Tibial artery (tissue), 4 donors: ENCODE measurements around the gene MAGOHB.

Source experiments
- DNase-seq, 2 donors: peaks; one replicate each; pipeline ENCODE4 v3.0.0-alpha.2; 2019
- H3K27ac ChIP-seq, 2 donors: fragments of 200-600 bp; sonication (generic) in 1 of 2; 1 replicate in 1 of 2; 2 replicates in 1 of 2; pipeline ENCODE4 v1.5.1; 2018 to 2019; ENCODE audit warnings: mild to moderate bottlenecking in 1 of 2
- H3K27me3 ChIP-seq, 2 donors: fragments of 200-600 bp; sonication (generic) in 1 of 2; one replicate each; pipeline versions ENCODE4 v1.5.1 to v1.6.0; 2016 to 2019
- H3K36me3 ChIP-seq, 3 donors: fragments of 200-600 bp; sonication (generic) in 2 of 3; one replicate each; pipeline ENCODE4 v1.5.1; 2016 to 2019; ENCODE audit warnings: mild to moderate bottlenecking in 2 of 3
- H3K4me1 ChIP-seq, 4 donors: fragments of 200-600 bp; sonication (generic) in 2 of 4; 1 replicate in 3 of 4; 2 replicates in 1 of 4; pipeline ENCODE4 v1.5.1; 2016 to 2019
- H3K4me3 ChIP-seq, 2 donors: fragments of 200-600 bp; sonication (generic) in 1 of 2; 1 replicate in 1 of 2; 2 replicates in 1 of 2; pipeline ENCODE4 v1.5.1; 2018 to 2019; ENCODE audit warnings: mild to moderate bottlenecking in 2 of 2
- H3K9me3 ChIP-seq, 3 donors: fragments of 200-600 bp; sonication (generic) in 1 of 3; one replicate each; pipeline ENCODE4 v1.5.1; 2016 to 2019
- intact Hi-C: fragments of 100-400 bp; cut with DNase I; formaldehyde crosslinking; loops from one replicate; pipeline ENCODE4 v1.15.0; 2023; ENCODE audit warnings: low total_unique reads
- TF ChIP-seq, protein P1 (sequence below), 2 experiments: fragments of 200-600 bp in 1 of 2; fragments of 450-650 bp in 1 of 2; IDR thresholded peaks; one replicate each; pipeline ENCODE4 v1.5.1; 2017 to 2019; ENCODE audit warnings: antibody characterized with exemption in 2 of 2, mild to moderate bottlenecking in 1 of 2, moderate library complexity in 1 of 2

Gene MAGOHB

DNA sequence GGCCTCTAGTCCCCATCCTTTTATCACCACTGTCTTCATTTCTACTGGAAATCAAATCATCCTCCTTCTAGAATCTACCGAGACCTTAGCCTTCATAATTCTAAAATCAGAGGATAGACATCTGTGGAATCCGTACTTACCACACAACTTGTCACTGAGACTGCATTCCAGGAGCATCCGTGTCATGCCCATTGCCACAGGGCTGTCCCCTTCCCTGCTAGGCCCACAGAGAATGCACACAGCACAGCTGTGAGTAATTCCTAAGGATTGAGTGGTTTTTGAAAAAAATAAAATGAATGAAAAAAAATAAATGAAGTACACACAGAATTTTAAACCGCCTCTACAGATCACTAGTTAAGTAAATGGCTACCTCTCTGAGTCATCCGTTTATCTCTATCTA lies 21.0 kb upstream of the MAGOHB start:
- Histone ChIP-seq H3K4me1 (no peaks in the 10 kb centered on the region), H3K36me3 (no peaks in the 10 kb centered on the region), H3K27me3 (no peaks in the 10 kb centered on the region), H3K9me3 (no peaks in the 10 kb centered on the region), H3K27ac (no peak overlapping the region), H3K4me3 (no peak overlapping the region)
- TF ChIP-seq, protein P1, sequence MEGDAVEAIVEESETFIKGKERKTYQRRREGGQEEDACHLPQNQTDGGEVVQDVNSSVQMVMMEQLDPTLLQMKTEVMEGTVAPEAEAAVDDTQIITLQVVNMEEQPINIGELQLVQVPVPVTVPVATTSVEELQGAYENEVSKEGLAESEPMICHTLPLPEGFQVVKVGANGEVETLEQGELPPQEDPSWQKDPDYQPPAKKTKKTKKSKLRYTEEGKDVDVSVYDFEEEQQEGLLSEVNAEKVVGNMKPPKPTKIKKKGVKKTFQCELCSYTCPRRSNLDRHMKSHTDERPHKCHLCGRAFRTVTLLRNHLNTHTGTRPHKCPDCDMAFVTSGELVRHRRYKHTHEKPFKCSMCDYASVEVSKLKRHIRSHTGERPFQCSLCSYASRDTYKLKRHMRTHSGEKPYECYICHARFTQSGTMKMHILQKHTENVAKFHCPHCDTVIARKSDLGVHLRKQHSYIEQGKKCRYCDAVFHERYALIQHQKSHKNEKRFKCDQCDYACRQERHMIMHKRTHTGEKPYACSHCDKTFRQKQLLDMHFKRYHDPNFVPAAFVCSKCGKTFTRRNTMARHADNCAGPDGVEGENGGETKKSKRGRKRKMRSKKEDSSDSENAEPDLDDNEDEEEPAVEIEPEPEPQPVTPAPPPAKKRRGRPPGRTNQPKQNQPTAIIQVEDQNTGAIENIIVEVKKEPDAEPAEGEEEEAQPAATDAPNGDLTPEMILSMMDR (IDR thresholded peaks at IDR 0.05): no peak
- no peak for DNase-seq
- intact Hi-C loops: no loop called here

DNA sequence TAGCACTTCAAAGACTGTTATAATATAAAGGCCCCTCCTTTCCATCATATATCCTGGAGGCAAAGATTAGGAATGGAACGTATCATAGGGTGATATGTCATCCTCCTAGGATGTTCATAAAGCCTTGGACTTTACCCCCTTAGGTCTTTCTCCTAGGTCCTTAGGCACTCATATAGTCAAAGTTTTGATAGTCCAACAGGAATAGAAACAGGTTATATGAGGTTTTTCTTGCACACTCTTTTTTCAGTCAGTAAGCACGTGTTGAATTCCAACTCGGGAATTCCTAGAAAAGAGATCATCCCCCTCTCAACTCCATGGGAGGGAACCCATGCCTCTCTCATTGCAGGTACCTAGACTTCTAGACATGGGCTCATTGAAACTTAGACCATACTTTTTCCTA lies 20.1 kb upstream of the MAGOHB start:
- Histone ChIP-seq H3K36me3 (no peaks in the 10 kb centered on the region), H3K27me3 (no peaks in the 10 kb centered on the region), H3K4me3 (no peak overlapping the region), H3K27ac (no peak overlapping the region), H3K9me3 (no peaks in the 10 kb centered on the region), H3K4me1 (no peaks in the 10 kb centered on the region)
- TF ChIP-seq, protein P1 (IDR thresholded peaks at IDR 0.05): no peak
- intact Hi-C loops: no loop called here
- no peak for DNase-seq

DNA sequence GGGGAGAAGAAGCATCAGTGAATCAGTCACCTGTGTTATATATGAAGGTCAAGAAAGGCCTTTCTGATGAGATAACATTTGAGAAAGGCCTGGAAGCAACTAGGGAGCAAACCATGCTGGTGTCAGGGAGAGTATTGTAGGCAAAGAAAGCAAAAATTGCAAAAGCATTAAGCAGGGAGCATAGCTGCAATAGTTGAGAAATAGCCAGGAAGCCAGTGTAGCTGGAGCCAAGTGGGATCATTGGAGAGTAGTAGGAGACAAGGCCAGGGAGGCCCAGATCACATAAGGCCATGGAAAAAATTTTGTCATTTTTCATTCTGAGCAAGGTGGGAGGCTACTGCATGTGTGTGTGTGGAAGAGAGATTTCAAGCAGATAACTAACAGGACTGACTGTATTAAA lies 18.8 kb upstream of the MAGOHB start:
- DNase-seq: no peak
- Histone ChIP-seq H3K27me3 (no peaks in the 10 kb centered on the region), H3K36me3 (no peaks in the 10 kb centered on the region), H3K4me1 (no peaks in the 10 kb centered on the region), H3K4me3 (no peak overlapping the region), H3K27ac (no peak overlapping the region), H3K9me3 (no peaks in the 10 kb centered on the region)
- TF ChIP-seq, protein P1 (IDR thresholded peaks at IDR 0.05): no peak
- intact Hi-C loops: no loop called here

DNA sequence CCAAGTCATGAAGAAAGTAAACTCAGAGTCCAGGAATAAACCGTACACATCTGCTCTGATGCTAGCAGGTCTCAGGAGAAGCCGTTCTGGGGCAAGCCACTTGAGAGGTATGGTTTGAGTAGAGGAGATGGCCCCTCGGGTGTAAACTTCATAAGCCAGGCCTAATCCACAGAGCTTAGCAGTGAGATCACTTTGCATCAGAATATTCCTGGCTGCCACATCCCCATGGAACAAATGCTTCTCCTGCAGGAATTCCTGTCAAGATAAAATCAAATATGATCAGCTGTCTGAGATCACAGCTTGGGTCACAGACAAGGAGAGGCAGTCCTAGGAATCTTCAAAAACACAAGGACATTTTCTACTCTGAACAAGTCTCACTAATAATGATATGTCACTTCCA lies 11.2 kb upstream of the MAGOHB start:
- intact Hi-C loops: no loop called here
- TF ChIP-seq, protein P1 (IDR thresholded peaks at IDR 0.05): no peak
- H3K27me3 ChIP-seq: no peaks in the 10 kb centered on the region
- no peak overlapping the region for H3K4me3 ChIP-seq
- H3K36me3 ChIP-seq: no peaks in the 10 kb centered on the region
- H3K27ac ChIP-seq: no peak overlapping the region
- no peaks in the 10 kb centered on the region for H3K9me3 ChIP-seq
- DNase-seq: no peak
- H3K4me1 ChIP-seq: no peaks in the 10 kb centered on the region

DNA sequence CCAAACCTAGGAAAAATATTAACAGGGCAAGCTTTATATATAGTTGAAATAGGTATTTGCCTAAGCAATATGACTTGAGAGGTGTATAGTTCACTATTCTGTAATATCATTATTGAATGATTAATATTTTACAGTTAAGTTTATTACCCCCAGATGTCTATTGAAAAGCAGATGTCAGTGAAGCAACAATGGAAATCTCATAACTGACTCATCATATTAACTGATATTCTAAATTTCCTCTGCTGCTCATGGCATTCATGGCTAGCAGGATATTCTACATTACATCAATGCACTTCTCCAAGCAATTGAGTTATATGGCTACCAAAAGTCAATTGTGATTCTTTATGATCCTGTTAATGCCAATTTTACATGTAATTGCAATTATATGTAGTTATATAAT lies 9.7 kb upstream of the MAGOHB start:
- H3K4me1 ChIP-seq: no peaks in the 10 kb centered on the region
- no peak overlapping the region for H3K27ac ChIP-seq
- H3K27me3 ChIP-seq: peaks cover 0 to 3% of the 10 kb centered on the region in 2 donors
- no peak for DNase-seq
- intact Hi-C loops: no loop called here
- TF ChIP-seq, protein P1 (IDR thresholded peaks at IDR 0.05): no peak
- H3K9me3 ChIP-seq: no peaks in the 10 kb centered on the region
- no peak overlapping the region for H3K4me3 ChIP-seq
- no peaks in the 10 kb centered on the region for H3K36me3 ChIP-seq

DNA sequence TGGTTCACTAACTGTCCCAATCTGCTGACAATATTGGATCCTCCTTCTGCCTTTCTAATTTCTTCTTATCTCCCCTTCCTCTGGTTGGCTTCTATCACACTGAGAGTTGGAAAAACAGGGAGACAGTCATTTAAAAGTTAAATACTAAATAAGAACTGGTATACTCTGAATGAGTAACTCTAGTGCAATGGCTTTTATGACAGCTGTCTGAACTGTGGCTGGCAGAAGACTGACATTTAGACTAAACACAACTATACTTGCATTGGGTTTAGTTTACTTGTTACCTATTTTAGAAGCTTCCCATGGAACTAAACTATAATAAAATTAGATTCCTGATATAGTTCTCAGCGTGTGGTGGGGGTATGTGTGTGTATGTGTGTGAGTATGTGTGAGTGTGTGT lies 7.9 kb upstream of the MAGOHB start:
- no peaks in the 10 kb centered on the region for H3K9me3 ChIP-seq
- no peak overlapping the region for H3K27ac ChIP-seq
- no peaks in the 10 kb centered on the region for H3K36me3 ChIP-seq
- no peaks in the 10 kb centered on the region for H3K4me1 ChIP-seq
- H3K4me3 ChIP-seq: no peak overlapping the region
- TF ChIP-seq, protein P1 (IDR thresholded peaks at IDR 0.05): no peak
- DNase-seq: no peak
- H3K27me3 ChIP-seq: peaks cover 0 to 3% of the 10 kb centered on the region in 2 donors
- intact Hi-C loops: no loop called here
